HFFc6 (cell line): ENCODE results near the gene PTGES3. TPM values are rescaled to one million over a fixed set of nuclear protein-coding genes. Genes with fewer than 3 reads are reported as not detected.

Source experiments
- DNase-seq: peaks from one replicate; pipeline ENCODE4 v3.0.0-alpha.2; 2018
- H3K27ac Mint-ChIP-seq: 2 replicates; pipeline ENCODE4 v1.8.0; 2020; ENCODE audit warnings: mild to moderate bottlenecking, mixed read lengths
- H3K27me3 Mint-ChIP-seq: 2 replicates; pipeline ENCODE4 v1.8.0; 2021; ENCODE audit warnings: mild to moderate bottlenecking, moderate library complexity, mixed read lengths; ENCODE audit not compliant: insufficient read depth
- H3K36me3 Mint-ChIP-seq: 2 replicates; pipeline ENCODE4 v1.8.0; 2021; ENCODE audit warnings: low read depth, mixed read lengths
- H3K4me1 Mint-ChIP-seq: 2 replicates; pipeline ENCODE4 v1.8.0; 2020; ENCODE audit warnings: low read depth, mixed read lengths
- H3K4me3 Mint-ChIP-seq: 2 replicates; pipeline ENCODE4 v1.8.0; 2020; ENCODE audit warnings: mild to moderate bottlenecking, moderate library complexity, mixed read lengths
- H3K9me3 Mint-ChIP-seq: 2 replicates; pipeline ENCODE4 v1.8.0; 2020; ENCODE audit warnings: mild to moderate bottlenecking, mixed read lengths
- CTCF ChIP-seq: fragments of 200-600 bp; sonication (generic); IDR thresholded peaks from 2 replicates; pipeline ENCODE4 v1.5.0; 2021; ENCODE audit warnings: antibody characterized with exemption, mild to moderate bottlenecking
- total RNA-seq, 6 experiments: library from RNA; stranded (reverse); fragmentation: NEBNext Ultra II Directional; extraction: Animal tissue kit (Norgen Biotek cat#: 25700); gene quantifications; 2 replicates in 1 of 6; 3 replicates in 5 of 6; pipeline ENCODE4 v1.2.3, GENCODE V29; 2021

Gene PTGES3
- total RNA-seq, 6 experiments from 2014 or later: 177 to 229 (median 216) TPM

GRCh38 chr12:56716933-56717880, 29.1 kb upstream of the PTGES3 start:
- Mint-ChIP-seq H3K9me3 (no peaks in the 10 kb centered on the region), H3K4me1 (peaks cover 60% of the 10 kb centered on the region), H3K27ac (peak overlapping the region; percentile 37), H3K27me3 (peaks cover 2% of the 10 kb centered on the region; the same call in 1 of the 2 replicates), H3K4me3 (no peak overlapping the region), H3K36me3 (peaks cover 59% of the 10 kb centered on the region)
- TF ChIP-seq CTCF: no peak
- no peak for DNase-seq

GRCh38 chr12:56716458-56716857, 28.4 kb upstream of the PTGES3 start:
- H3K9me3 Mint-ChIP-seq: no peaks in the 10 kb centered on the region
- no peak for DNase-seq
- peaks cover 2% of the 10 kb centered on the region; the same call in 1 of the 2 replicates for H3K27me3 Mint-ChIP-seq
- peaks cover 52% of the 10 kb centered on the region for H3K4me1 Mint-ChIP-seq
- H3K27ac Mint-ChIP-seq: peak overlapping the region; percentile 31
- no peak for TF ChIP-seq CTCF
- H3K4me3 Mint-ChIP-seq: 0 out of 2 replicates have a peak overlapping the region, but pooled peaks have one; percentile 8
- peaks cover 58% of the 10 kb centered on the region for H3K36me3 Mint-ChIP-seq

DNA sequence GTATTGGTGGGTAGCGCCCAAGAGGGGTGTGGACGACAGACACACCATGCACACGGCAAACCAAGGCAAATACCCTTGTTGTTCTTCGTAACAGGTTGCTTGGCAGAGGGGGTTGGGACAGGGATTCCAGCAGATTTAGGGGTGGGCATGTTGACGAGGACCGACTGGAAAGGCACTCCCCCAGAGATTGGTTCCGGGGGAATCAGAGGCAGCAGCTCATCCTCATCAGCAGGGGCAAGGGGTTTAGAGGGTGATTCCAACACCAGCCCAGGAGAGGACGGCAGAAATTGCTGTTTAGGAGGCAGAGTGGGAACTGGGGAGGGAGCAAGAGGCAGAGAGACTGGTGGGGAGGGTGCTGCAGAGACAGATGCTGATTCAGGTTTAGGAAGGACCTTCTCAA, 27.7 kb upstream of the PTGES3 start:
- Mint-ChIP-seq H3K9me3 (no peaks in the 10 kb centered on the region), H3K4me1 (peaks cover 46% of the 10 kb centered on the region), H3K4me3 (no peak overlapping the region), H3K27ac (peak overlapping the region; percentile 31), H3K36me3 (peaks cover 62% of the 10 kb centered on the region), H3K27me3 (peaks cover 2% of the 10 kb centered on the region; the same call in 1 of the 2 replicates)
- DNase-seq: no peak
- no peak for TF ChIP-seq CTCF

GRCh38 chr12:56714431-56714929, 26.4 kb upstream of the PTGES3 start:
- no peak overlapping the region; the same call in 1 of the 2 replicates for H3K27ac Mint-ChIP-seq
- no peaks in the 10 kb centered on the region for H3K9me3 Mint-ChIP-seq
- peaks cover 32% of the 10 kb centered on the region for H3K4me1 Mint-ChIP-seq
- DNase-seq: no peak
- H3K4me3 Mint-ChIP-seq: no peak overlapping the region
- H3K27me3 Mint-ChIP-seq: peaks cover 2% of the 10 kb centered on the region; the same call in 1 of the 2 replicates
- no peak for TF ChIP-seq CTCF
- peaks cover 49% of the 10 kb centered on the region for H3K36me3 Mint-ChIP-seq

GRCh38 chr12:56713345-56713744, 25.3 kb upstream of the PTGES3 start:
- TF ChIP-seq CTCF: no peak
- Mint-ChIP-seq H3K4me1 (peaks cover 22% of the 10 kb centered on the region), H3K27me3 (peaks cover 3% of the 10 kb centered on the region), H3K9me3 (no peaks in the 10 kb centered on the region), H3K36me3 (peaks cover 48% of the 10 kb centered on the region), H3K4me3 (no peak overlapping the region), H3K27ac (no peak overlapping the region; the same call in 1 of the 2 replicates)
- DNase-seq: no peak
